IMR-90 (cell line): Measurements from ENCODE around the gene ZSCAN4.

ENCODE experiments used
- CTCF ChIP-seq: conservative IDR thresholded peaks from 2 replicates; pipeline ENCODE4 v1.5.1; 2012; ENCODE audit warnings: mild to moderate bottlenecking, low read depth, low read length, improper control_type of control experiment
- MAZ ChIP-seq: IDR thresholded peaks from 2 replicates; pipeline ENCODE4 v1.6.1; 2012; ENCODE audit warnings: low read depth, mild to moderate bottlenecking, low read length, improper control_type of control experiment, moderate library complexity, borderline replicate concordance
- MXI1 ChIP-seq: IDR thresholded peaks from 2 replicates; pipeline ENCODE4 v1.6.1; 2012; ENCODE audit warnings: low read depth, mild to moderate bottlenecking, low read length, moderate library complexity, borderline replicate concordance
- POLR2A ChIP-seq: IDR thresholded peaks from 2 replicates; pipeline ENCODE4 v1.6.1; 2012; ENCODE audit warnings: mild to moderate bottlenecking, low read depth, low read length
- TF ChIP-seq, protein P1 (sequence below): fragments of 150-350 bp; IDR thresholded peaks from 2 replicates; pipeline ENCODE4 v1.6.1; 2017; ENCODE audit warnings: mild to moderate bottlenecking, antibody characterized with exemption, low read length, low read depth

- no peak for TF ChIP-seq MXI1
- TF ChIP-seq POLR2A: no peak
- TF ChIP-seq CTCF: no peak
- TF ChIP-seq, protein P1, sequence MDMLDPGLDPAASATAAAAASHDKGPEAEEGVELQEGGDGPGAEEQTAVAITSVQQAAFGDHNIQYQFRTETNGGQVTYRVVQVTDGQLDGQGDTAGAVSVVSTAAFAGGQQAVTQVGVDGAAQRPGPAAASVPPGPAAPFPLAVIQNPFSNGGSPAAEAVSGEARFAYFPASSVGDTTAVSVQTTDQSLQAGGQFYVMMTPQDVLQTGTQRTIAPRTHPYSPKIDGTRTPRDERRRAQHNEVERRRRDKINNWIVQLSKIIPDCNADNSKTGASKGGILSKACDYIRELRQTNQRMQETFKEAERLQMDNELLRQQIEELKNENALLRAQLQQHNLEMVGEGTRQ: no peak
- no peak for TF ChIP-seq MAZ
Observed at GRCh38 chr19:57620673-57621348, 47.9 kb upstream of the ZSCAN4 start.
